ENCODE data around the gene SLC25A25. TPM values are rescaled to one million over a fixed set of nuclear protein-coding genes. Genes with fewer than 3 reads are reported as not detected.

SLC25A25 gene
- total RNA-seq, 2 donors from 2014 or later: 12.9 to 13.1 TPM

Other genes starting within 250 kb of the SLC25A25 start
- 1 to 10 TPM; 2.2 to 2.4 TPM for gene ENG, start 213.6 kb upstream of the SLC25A25 start, total RNA-seq
- gene AK1, start 190.6 kb upstream of the SLC25A25 start, total RNA-seq: 10 to 100 TPM; 19.0 to 22.8 TPM
- gene ST6GALNAC6, start 168.6 kb upstream of the SLC25A25 start, total RNA-seq: 10 to 100 TPM; 42.3 to 44.2 TPM
- 10 to 100 TPM in 1 of 2 donors, 1 to 10 TPM in 1; 8.3 to 12.7 TPM for gene ST6GALNAC4, start 151.2 kb upstream of the SLC25A25 start, total RNA-seq
- gene PIP5KL1, start 137.5 kb upstream of the SLC25A25 start, total RNA-seq: 1 to 10 TPM; 6.6 to 9.3 TPM
- gene DPM2, start 130.4 kb upstream of the SLC25A25 start, total RNA-seq: 10 to 100 TPM; 45.7 TPM
- 10 to 100 TPM; 56.7 to 60.8 TPM for gene EEIG1, start 87.2 kb upstream of the SLC25A25 start, total RNA-seq
- gene NAIF1, start 912 bp upstream of the SLC25A25 start, total RNA-seq: 1 to 10 TPM; 6.2 to 6.6 TPM
- gene PTGES2, start 59.5 kb downstream of the SLC25A25 start, total RNA-seq: 10 to 100 TPM; 73.5 to 84.5 TPM
- not detected for gene LCN2, start 81.2 kb downstream of the SLC25A25 start, total RNA-seq
- gene BBLN, start 92.0 kb downstream of the SLC25A25 start, total RNA-seq: 10 to 100 TPM; 65.7 to 82.1 TPM
- gene CIZ1, start 123.3 kb downstream of the SLC25A25 start, total RNA-seq: 100 to 1,000 TPM; 115 to 117 TPM
- 100 to 1,000 TPM in 1 of 2 donors, 10 to 100 TPM in 1; 55.8 to 147 TPM for gene DNM1, start 135.1 kb downstream of the SLC25A25 start, total RNA-seq
- 100 to 1,000 TPM in 1 of 2 donors, 10 to 100 TPM in 1; 91.9 to 101 TPM for gene GOLGA2, start 207.8 kb downstream of the SLC25A25 start, total RNA-seq
- 10 to 100 TPM; 33.4 to 46.9 TPM for gene SWI5, start 208.0 kb downstream of the SLC25A25 start, total RNA-seq

All from endodermal cell (in vitro differentiated cells).